ENCODE results near the gene ZC3H7A. TPM values are rescaled to one million over a fixed set of nuclear protein-coding genes. Genes with fewer than 3 reads are reported as not detected.
A peak's percentile ranks its signal among the peaks of the same experiment; 100 is the strongest.

ZC3H7A gene
- total RNA-seq, 1 experiment from 2014 or later, result 54.9 TPM

DNA sequence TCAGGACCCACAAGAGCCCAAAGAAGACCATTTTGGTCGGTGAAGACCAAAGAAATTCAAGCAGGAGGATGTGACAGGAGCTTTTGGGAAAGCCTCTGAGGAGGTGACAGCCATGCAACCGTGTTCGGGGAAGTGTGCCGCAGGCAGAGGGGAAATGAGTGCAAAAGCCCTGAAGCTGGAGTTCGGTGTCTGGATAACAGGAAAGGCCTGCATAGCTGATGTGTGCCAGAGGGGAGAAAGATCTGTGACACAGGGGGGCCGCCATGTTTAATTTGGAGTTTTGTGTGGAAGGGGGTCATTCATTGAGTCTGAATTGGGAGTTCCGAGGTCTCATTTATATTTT lies 870 bp upstream of the ZC3H7A start:
- Histone ChIP-seq H3K4me1 (ENCODE audit: low read length) (peaks cover 43% of the 10 kb centered on the region), H3K27me3 (ENCODE audit: low read length) (no peaks in the 10 kb centered on the region), H3K79me2 (ENCODE audit: low read length) (peaks cover 44% of the 10 kb centered on the region), H3K9me2 (replicated peaks; ENCODE audit: insufficient read depth, low read length) (no peaks in the 10 kb centered on the region), H3K27ac (ENCODE audit: low read length) (peak overlapping the region; percentile 52), H3K4me3 (ENCODE audit: low read length) (peak overlapping the region; percentile 84), H3K4me2 (ENCODE audit: low read depth, low read length, poor library complexity, severe bottlenecking) (peak overlapping the region; percentile 96), H2AFZ (ENCODE audit: low read length) (peak overlapping the region; percentile 45; the same call in 1 of the 2 replicates), H3K9ac (ENCODE audit: low read length) (peak overlapping the region; percentile 83), H4K20me1 (ENCODE audit: insufficient read depth, low read depth, low read length) (peaks cover 6% of the 10 kb centered on the region), H3K9me3 (ENCODE audit: low read length) (no peaks in the 10 kb centered on the region), H3K36me3 (ENCODE audit: insufficient read depth, low read length) (peaks cover 4% of the 10 kb centered on the region; the same call in 1 of the 2 replicates)
- peak; percentile 70 for DNase-seq

DNA sequence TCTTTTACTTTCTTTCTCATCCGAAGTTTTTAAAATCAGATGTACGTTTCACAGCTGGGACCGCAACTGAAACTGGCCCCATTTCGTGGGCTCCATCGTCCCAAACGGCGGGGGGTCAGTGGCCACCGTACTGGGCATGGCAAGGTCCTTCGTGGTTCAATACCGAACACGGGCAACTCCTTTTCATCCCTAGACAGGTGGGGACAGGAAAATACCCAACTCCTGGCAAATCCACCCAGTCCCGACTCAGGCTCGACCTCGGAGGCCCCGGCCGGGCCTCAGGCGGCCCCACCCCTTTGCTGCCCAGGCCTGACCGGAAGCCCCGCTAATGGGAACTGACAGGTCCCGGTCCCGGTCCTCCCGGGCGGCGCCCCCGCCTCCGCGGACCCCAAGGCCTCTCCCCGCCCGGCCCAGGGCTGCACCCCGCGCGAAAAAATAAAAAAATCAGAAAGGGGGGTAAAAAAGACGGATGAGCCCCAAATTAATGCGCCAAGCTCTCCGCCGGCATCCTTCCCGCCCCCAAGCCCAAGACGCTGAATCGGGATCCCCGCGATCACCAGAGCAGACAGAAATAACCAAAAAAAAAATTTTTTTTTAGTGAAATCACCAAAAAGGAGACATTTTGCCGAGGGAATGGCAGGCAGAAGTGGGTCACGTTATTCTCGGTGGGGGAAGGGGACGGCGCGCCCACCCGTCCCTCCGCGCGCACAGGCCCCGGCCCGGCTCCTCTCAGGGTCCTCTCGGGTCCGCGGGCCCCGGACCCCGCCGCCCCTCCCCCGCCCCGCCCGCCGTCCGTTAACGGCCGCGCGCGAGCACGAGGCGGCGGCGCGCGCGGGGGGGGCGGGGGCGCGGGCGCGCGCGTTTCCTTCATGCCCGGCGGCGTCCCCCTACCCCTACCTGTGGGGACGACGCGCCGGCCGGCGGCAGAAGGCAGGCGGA lies 562 bp downstream of the ZC3H7A start:
- Histone ChIP-seq H3K27ac (ENCODE audit: low read length) (peak overlapping the region; percentile 91), H3K27me3 (ENCODE audit: low read length) (no peaks in the 10 kb centered on the region), H4K20me1 (ENCODE audit: insufficient read depth, low read depth, low read length) (peaks cover 13% of the 10 kb centered on the region), H3K9ac (ENCODE audit: low read length) (peak overlapping the region; percentile 95), H3K36me3 (ENCODE audit: insufficient read depth, low read length) (peaks cover 10% of the 10 kb centered on the region; the same call in 1 of the 2 replicates), H3K79me2 (ENCODE audit: low read length) (peaks cover 58% of the 10 kb centered on the region), H3K4me1 (ENCODE audit: low read length) (peaks cover 56% of the 10 kb centered on the region), H3K9me3 (ENCODE audit: low read length) (no peaks in the 10 kb centered on the region), H3K4me2 (ENCODE audit: low read depth, low read length, poor library complexity, severe bottlenecking) (peak overlapping the region; percentile 91), H3K4me3 (ENCODE audit: low read length) (peak overlapping the region; percentile 94), H3K9me2 (replicated peaks; ENCODE audit: insufficient read depth, low read length) (no peaks in the 10 kb centered on the region), H2AFZ (ENCODE audit: low read length) (no peak overlapping the region)
- DNase-seq, result peak; percentile 65

DNA sequence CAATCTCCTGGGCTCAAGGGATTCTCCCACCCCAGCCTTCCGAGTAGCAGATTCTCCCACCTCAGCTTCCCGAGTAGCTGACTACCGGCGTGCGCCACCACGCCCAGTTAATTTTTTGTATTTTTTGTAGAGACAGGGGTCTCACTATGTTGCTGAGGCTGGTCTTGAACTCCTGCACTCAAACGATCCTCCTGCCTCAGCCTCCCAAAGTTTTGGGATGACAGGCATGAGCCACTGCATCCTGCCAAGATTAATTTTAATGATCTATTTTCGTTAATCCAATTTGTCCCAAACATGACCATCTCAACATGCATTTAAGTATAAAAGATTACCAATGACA lies 1.2 kb downstream of the ZC3H7A start:
- H3K27me3 ChIP-seq (ENCODE audit: low read length), result no peaks in the 10 kb centered on the region
- DNase-seq, result no peak
- peaks cover 18% of the 10 kb centered on the region for H4K20me1 ChIP-seq (ENCODE audit: insufficient read depth, low read depth, low read length)
- H3K79me2 ChIP-seq (ENCODE audit: low read length), result peaks cover 65% of the 10 kb centered on the region
- H3K27ac ChIP-seq (ENCODE audit: low read length), result peak overlapping the region; percentile 91
- H2AFZ ChIP-seq (ENCODE audit: low read length), result no peak overlapping the region
- peak overlapping the region; percentile 91 for H3K4me2 ChIP-seq (ENCODE audit: low read depth, low read length, poor library complexity, severe bottlenecking)
- H3K4me3 ChIP-seq (ENCODE audit: low read length), result peak overlapping the region; percentile 94
- H3K36me3 ChIP-seq (ENCODE audit: insufficient read depth, low read length), result peaks cover 10% of the 10 kb centered on the region; the same call in 1 of the 2 replicates
- peaks cover 59% of the 10 kb centered on the region for H3K4me1 ChIP-seq (ENCODE audit: low read length)
- no peaks in the 10 kb centered on the region for H3K9me3 ChIP-seq (ENCODE audit: low read length)
- H3K9ac ChIP-seq (ENCODE audit: low read length), result peak overlapping the region; percentile 95
- no peaks in the 10 kb centered on the region for H3K9me2 ChIP-seq (replicated peaks; ENCODE audit: insufficient read depth, low read length)

DNA sequence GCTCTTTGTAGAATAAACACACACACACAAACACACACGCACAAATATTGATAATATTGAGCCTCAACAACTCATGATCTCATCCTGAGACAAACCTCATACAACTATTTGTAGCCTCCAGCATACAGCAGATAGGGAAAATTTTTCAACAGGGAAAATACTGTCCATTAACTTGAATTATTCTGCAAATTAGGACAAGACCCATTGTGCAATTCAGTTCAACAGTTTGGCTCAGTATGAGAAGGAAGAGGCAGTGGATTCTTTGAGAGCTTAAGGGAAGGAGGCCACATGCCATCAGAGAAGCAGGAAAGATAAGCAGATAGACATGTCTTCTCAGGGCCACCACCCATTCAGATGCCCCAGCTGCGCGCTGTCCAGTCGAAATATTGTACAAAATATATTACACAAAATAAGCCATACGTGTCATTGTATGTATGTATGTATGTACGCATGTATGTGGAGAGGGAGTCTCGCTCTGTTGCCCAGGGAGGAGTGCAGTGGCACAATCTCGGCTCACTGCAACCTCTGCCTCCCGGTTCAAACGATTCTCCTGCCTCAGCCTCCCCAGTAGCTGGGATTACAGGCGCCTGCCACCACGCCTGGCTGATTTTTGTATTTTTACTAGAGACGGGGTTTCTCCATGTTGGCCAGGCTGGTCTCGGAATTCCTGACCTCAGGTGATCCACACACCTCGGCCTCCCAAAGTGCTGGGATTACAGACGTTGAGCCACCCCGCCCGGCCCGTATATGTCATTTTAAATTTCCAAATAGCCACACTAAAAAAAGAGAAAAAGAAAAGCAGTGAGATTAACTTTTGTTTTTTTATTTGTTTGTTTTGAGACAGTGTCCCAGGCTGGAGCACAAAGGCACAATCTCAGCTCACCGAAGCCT lies 1.8 kb downstream of the ZC3H7A start:
- Histone ChIP-seq H3K9me3 (ENCODE audit: low read length) (no peaks in the 10 kb centered on the region), H3K36me3 (ENCODE audit: insufficient read depth, low read length) (peaks cover 10% of the 10 kb centered on the region; the same call in 1 of the 2 replicates), H3K4me3 (ENCODE audit: low read length) (peak overlapping the region; percentile 94; the same call in 1 of the 2 replicates), H3K27me3 (ENCODE audit: low read length) (no peaks in the 10 kb centered on the region), H3K9me2 (replicated peaks; ENCODE audit: insufficient read depth, low read length) (no peaks in the 10 kb centered on the region), H3K79me2 (ENCODE audit: low read length) (peaks cover 71% of the 10 kb centered on the region), H3K4me1 (ENCODE audit: low read length) (peaks cover 59% of the 10 kb centered on the region), H3K27ac (ENCODE audit: low read length) (no peak overlapping the region), H2AFZ (ENCODE audit: low read length) (no peak overlapping the region), H3K4me2 (ENCODE audit: low read depth, low read length, poor library complexity, severe bottlenecking) (peak overlapping the region; percentile 91), H4K20me1 (ENCODE audit: insufficient read depth, low read depth, low read length) (peaks cover 20% of the 10 kb centered on the region), H3K9ac (ENCODE audit: low read length) (peak overlapping the region; percentile 95)
- DNase-seq, result no peak

- Histone ChIP-seq H4K20me1 (ENCODE audit: insufficient read depth, low read depth, low read length) (peaks cover 22% of the 10 kb centered on the region), H3K27ac (ENCODE audit: low read length) (no peak overlapping the region), H3K79me2 (ENCODE audit: low read length) (peaks cover 79% of the 10 kb centered on the region), H2AFZ (ENCODE audit: low read length) (no peak overlapping the region), H3K9me3 (ENCODE audit: low read length) (no peaks in the 10 kb centered on the region), H3K9me2 (replicated peaks; ENCODE audit: insufficient read depth, low read length) (no peaks in the 10 kb centered on the region), H3K27me3 (ENCODE audit: low read length) (no peaks in the 10 kb centered on the region), H3K4me1 (ENCODE audit: low read length) (peaks cover 59% of the 10 kb centered on the region), H3K36me3 (ENCODE audit: insufficient read depth, low read length) (peaks cover 10% of the 10 kb centered on the region; the same call in 1 of the 2 replicates), H3K9ac (ENCODE audit: low read length) (no peak overlapping the region), H3K4me3 (ENCODE audit: low read length) (no peak overlapping the region), H3K4me2 (ENCODE audit: low read depth, low read length, poor library complexity, severe bottlenecking) (peak overlapping the region; percentile 91)
- DNase-seq, result no peak
Measured at GRCh38 chr16:11794447-11794846, 2.6 kb downstream of the ZC3H7A start.

GRCh38 chr16:11793840-11794239 lies 3.2 kb downstream of the ZC3H7A start:
- Histone ChIP-seq H3K4me1 (ENCODE audit: low read length) (peaks cover 58% of the 10 kb centered on the region), H3K9me3 (ENCODE audit: low read length) (no peaks in the 10 kb centered on the region), H3K4me3 (ENCODE audit: low read length) (no peak overlapping the region), H3K27ac (ENCODE audit: low read length) (no peak overlapping the region), H3K4me2 (ENCODE audit: low read depth, low read length, poor library complexity, severe bottlenecking) (peak overlapping the region; percentile 91), H3K36me3 (ENCODE audit: insufficient read depth, low read length) (peaks cover 10% of the 10 kb centered on the region; the same call in 1 of the 2 replicates), H3K9me2 (replicated peaks; ENCODE audit: insufficient read depth, low read length) (no peaks in the 10 kb centered on the region), H3K79me2 (ENCODE audit: low read length) (peaks cover 85% of the 10 kb centered on the region), H4K20me1 (ENCODE audit: insufficient read depth, low read depth, low read length) (peaks cover 22% of the 10 kb centered on the region), H3K9ac (ENCODE audit: low read length) (no peak overlapping the region), H2AFZ (ENCODE audit: low read length) (no peak overlapping the region), H3K27me3 (ENCODE audit: low read length) (no peaks in the 10 kb centered on the region)
- no peak for DNase-seq

- peaks cover 48% of the 10 kb centered on the region for H3K4me1 ChIP-seq (ENCODE audit: low read length)
- H3K27ac ChIP-seq (ENCODE audit: low read length), result peak overlapping the region; percentile 35; the same call in 1 of the 2 replicates
- H3K4me2 ChIP-seq (ENCODE audit: low read depth, low read length, poor library complexity, severe bottlenecking), result no peak overlapping the region
Measured at GRCh38 chr16:11792410-11793241, 4.4 kb downstream of the ZC3H7A start.

More at GRCh38 chr16:11792410-11793241, 4.4 kb downstream of the ZC3H7A start:
- no peaks in the 10 kb centered on the region for H3K27me3 ChIP-seq (ENCODE audit: low read length)
- peaks cover 92% of the 10 kb centered on the region for H3K79me2 ChIP-seq (ENCODE audit: low read length)
- H4K20me1 ChIP-seq (ENCODE audit: insufficient read depth, low read depth, low read length), result peaks cover 22% of the 10 kb centered on the region
- no peak overlapping the region for H3K4me3 ChIP-seq (ENCODE audit: low read length)
- H3K9me3 ChIP-seq (ENCODE audit: low read length), result no peaks in the 10 kb centered on the region
- H3K9me2 ChIP-seq (replicated peaks; ENCODE audit: insufficient read depth, low read length), result no peaks in the 10 kb centered on the region
- DNase-seq, result no peak
- H3K36me3 ChIP-seq (ENCODE audit: insufficient read depth, low read length), result peaks cover 10% of the 10 kb centered on the region; the same call in 1 of the 2 replicates
- H3K9ac ChIP-seq (ENCODE audit: low read length), result no peak overlapping the region
- no peak overlapping the region for H2AFZ ChIP-seq (ENCODE audit: low read length)

Data from Karpas-422 (cell line).